Measurements from ENCODE around the gene ADCY10.
"Not testable (repeated sequence)": the region's sequence is repeated elsewhere in the genome, so short reads cannot be mapped to it uniquely, and the experiment has no call there.

The ADCY10 gene

DNA sequence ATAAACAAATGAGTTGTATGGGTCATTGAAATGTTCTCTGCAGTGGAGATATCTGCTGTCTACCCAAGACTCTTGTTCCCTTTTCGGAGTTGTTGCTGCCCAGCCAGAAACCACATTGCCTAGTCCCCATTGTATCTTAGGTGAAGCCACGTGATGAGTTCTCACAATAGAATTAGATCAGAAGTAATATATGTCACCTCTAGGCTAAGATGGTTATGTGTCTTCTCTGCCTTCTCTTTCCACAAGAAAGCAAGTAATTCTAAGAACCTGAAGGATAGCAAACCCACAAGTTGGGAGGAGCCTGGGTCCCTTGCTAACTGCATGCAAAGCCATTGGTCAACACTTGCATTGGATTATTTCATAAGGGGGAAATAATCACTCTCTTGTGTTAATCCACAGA lies 76.6 kb downstream of the ADCY10 start:
- Histone ChIP-seq H3K36me3 (ENCODE audit: control insufficient read depth, insufficient read depth, low read length, severe bottlenecking) (no peaks in the 10 kb centered on the region), H3K9me3 (ENCODE audit: control insufficient read depth, low read length) (no peaks in the 10 kb centered on the region), H3K4me1 (ENCODE audit: control insufficient read depth, insufficient read depth, low read length) (no peaks in the 10 kb centered on the region), H3K4me3 (ENCODE audit: low read length) (no peak overlapping the region), H3K27me3 (replicated peaks; ENCODE audit: control insufficient read depth, insufficient read depth, low read length) (no peaks in the 10 kb centered on the region), H3K9ac (ENCODE audit: low read length) (no peak overlapping the region)
- no peak for DNase-seq (ENCODE audit: low read depth)

GRCh38 chr1:167836197-167836596 lies 77.7 kb downstream of the ADCY10 start:
- Histone ChIP-seq H3K36me3 (ENCODE audit: control insufficient read depth, insufficient read depth, low read length, severe bottlenecking) (no peaks in the 10 kb centered on the region), H3K9me3 (ENCODE audit: control insufficient read depth, low read length) (no peaks in the 10 kb centered on the region), H3K4me1 (ENCODE audit: control insufficient read depth, insufficient read depth, low read length) (no peaks in the 10 kb centered on the region), H3K27me3 (replicated peaks; ENCODE audit: control insufficient read depth, insufficient read depth, low read length) (no peaks in the 10 kb centered on the region), H3K4me3 (ENCODE audit: low read length) (no peak overlapping the region), H3K9ac (ENCODE audit: low read length) (no peak overlapping the region)
- no peak for DNase-seq (ENCODE audit: low read depth)

GRCh38 chr1:167833904-167834303 lies 80.0 kb downstream of the ADCY10 start:
- Histone ChIP-seq H3K4me1 (ENCODE audit: control insufficient read depth, insufficient read depth, low read length) (no peaks in the 10 kb centered on the region), H3K36me3 (ENCODE audit: control insufficient read depth, insufficient read depth, low read length, severe bottlenecking) (no peaks in the 10 kb centered on the region), H3K9ac (ENCODE audit: low read length) (no peak overlapping the region), H3K9me3 (ENCODE audit: control insufficient read depth, low read length) (no peaks in the 10 kb centered on the region), H3K4me3 (ENCODE audit: low read length) (no peak overlapping the region), H3K27me3 (replicated peaks; ENCODE audit: control insufficient read depth, insufficient read depth, low read length) (no peaks in the 10 kb centered on the region)
- DNase-seq (ENCODE audit: low read depth): no peak

GRCh38 chr1:167832693-167833092 lies 81.2 kb downstream of the ADCY10 start:
- no peak for DNase-seq (ENCODE audit: low read depth)
- H3K27me3 ChIP-seq (replicated peaks; ENCODE audit: control insufficient read depth, insufficient read depth, low read length): no peaks in the 10 kb centered on the region
- H3K9me3 ChIP-seq (ENCODE audit: control insufficient read depth, low read length): no peaks in the 10 kb centered on the region
- no peak overlapping the region for H3K4me3 ChIP-seq (ENCODE audit: low read length)
- H3K4me1 ChIP-seq (ENCODE audit: control insufficient read depth, insufficient read depth, low read length): no peaks in the 10 kb centered on the region
- H3K9ac ChIP-seq (ENCODE audit: low read length): no peak overlapping the region
- no peaks in the 10 kb centered on the region for H3K36me3 ChIP-seq (ENCODE audit: control insufficient read depth, insufficient read depth, low read length, severe bottlenecking)

GRCh38 chr1:167830668-167831067 lies 83.3 kb downstream of the ADCY10 start:
- not testable (repeated sequence) for H3K36me3 ChIP-seq (ENCODE audit: control insufficient read depth, insufficient read depth, low read length, severe bottlenecking); H3K4me1 ChIP-seq (ENCODE audit: control insufficient read depth, insufficient read depth, low read length); H3K4me3 ChIP-seq (ENCODE audit: low read length); H3K27me3 ChIP-seq (replicated peaks; ENCODE audit: control insufficient read depth, insufficient read depth, low read length); DNase-seq (ENCODE audit: low read depth); H3K9me3 ChIP-seq (ENCODE audit: control insufficient read depth, low read length); H3K9ac ChIP-seq (ENCODE audit: low read length)

DNA sequence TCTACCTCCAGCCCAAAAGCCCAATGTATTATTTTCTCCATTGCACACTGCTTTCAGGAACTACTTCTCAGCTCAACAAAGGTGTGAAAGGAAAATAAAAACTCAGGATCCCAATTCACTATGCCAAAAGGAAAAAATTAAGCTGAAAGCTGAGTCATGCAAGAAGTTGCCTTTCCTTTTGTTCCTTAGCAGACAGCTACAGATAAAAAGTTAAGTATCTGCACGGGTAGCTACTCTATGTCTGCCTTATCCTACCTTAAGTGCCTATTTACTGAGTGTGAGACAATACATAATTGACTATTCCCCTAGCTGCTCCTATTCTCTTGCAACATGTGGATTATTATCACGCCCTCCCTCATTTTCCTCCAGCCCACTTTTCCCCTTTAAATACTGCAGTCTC lies 84.1 kb downstream of the ADCY10 start:
- no peak for DNase-seq (ENCODE audit: low read depth)
- H3K9me3 ChIP-seq (ENCODE audit: control insufficient read depth, low read length): no peaks in the 10 kb centered on the region
- H3K4me1 ChIP-seq (ENCODE audit: control insufficient read depth, insufficient read depth, low read length): no peaks in the 10 kb centered on the region
- no peaks in the 10 kb centered on the region for H3K36me3 ChIP-seq (ENCODE audit: control insufficient read depth, insufficient read depth, low read length, severe bottlenecking)
- H3K9ac ChIP-seq (ENCODE audit: low read length): no peak overlapping the region
- H3K4me3 ChIP-seq (ENCODE audit: low read length): no peak overlapping the region
- H3K27me3 ChIP-seq (replicated peaks; ENCODE audit: control insufficient read depth, insufficient read depth, low read length): no peaks in the 10 kb centered on the region

GRCh38 chr1:167826127-167826526 lies 87.8 kb downstream of the ADCY10 start:
- Histone ChIP-seq H3K36me3 (ENCODE audit: control insufficient read depth, insufficient read depth, low read length, severe bottlenecking) (no peaks in the 10 kb centered on the region), H3K9me3 (ENCODE audit: control insufficient read depth, low read length) (no peaks in the 10 kb centered on the region), H3K27me3 (replicated peaks; ENCODE audit: control insufficient read depth, insufficient read depth, low read length) (no peaks in the 10 kb centered on the region), H3K4me1 (ENCODE audit: control insufficient read depth, insufficient read depth, low read length) (peaks cover 15% of the 10 kb centered on the region), H3K9ac (ENCODE audit: low read length) (no peak overlapping the region), H3K4me3 (ENCODE audit: low read length) (no peak overlapping the region)
- DNase-seq (ENCODE audit: low read depth): no peak

DNA sequence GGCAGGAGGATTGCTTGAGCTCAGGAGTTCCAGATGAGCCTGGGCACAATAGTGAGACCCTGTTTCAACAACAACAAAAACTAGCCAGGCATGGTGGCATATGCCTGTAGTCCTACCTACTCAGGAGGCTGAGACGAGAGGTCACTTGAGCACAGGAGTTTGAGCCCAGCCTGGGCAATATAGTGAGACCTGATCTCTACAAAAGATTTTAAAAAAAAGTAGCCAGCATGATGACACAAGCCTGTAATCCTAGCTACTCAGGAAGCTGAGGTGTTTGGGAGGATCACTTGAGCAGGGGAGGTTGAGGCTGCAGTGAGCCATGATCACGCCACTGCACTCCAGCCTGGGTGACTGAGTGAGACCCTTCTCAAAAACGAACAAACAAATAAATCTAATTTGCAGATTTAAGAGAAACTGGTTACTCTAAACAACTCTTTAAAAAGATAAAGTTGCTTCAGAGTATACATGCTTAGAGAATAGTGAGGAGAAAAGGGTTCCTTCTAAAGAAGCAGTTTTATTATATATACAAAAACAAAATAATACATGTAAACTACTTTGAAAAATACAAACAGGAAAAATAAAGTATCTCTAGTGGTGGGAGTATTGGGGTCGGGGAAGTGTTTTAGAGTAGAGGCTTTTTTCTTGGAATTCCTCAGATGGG lies 88.4 kb downstream of the ADCY10 start:
- H3K4me1 ChIP-seq (ENCODE audit: control insufficient read depth, insufficient read depth, low read length): peaks cover 15% of the 10 kb centered on the region
- no peaks in the 10 kb centered on the region for H3K9me3 ChIP-seq (ENCODE audit: control insufficient read depth, low read length)
- no peak for DNase-seq (ENCODE audit: low read depth)
- H3K4me3 ChIP-seq (ENCODE audit: low read length): no peak overlapping the region
- no peak overlapping the region for H3K9ac ChIP-seq (ENCODE audit: low read length)
- no peaks in the 10 kb centered on the region for H3K27me3 ChIP-seq (replicated peaks; ENCODE audit: control insufficient read depth, insufficient read depth, low read length)
- H3K36me3 ChIP-seq (ENCODE audit: control insufficient read depth, insufficient read depth, low read length, severe bottlenecking): no peaks in the 10 kb centered on the region

GRCh38 chr1:167824163-167824794 lies 89.7 kb downstream of the ADCY10 start:
- H3K36me3 ChIP-seq (ENCODE audit: control insufficient read depth, insufficient read depth, low read length, severe bottlenecking): no peaks in the 10 kb centered on the region
- no peak overlapping the region for H3K4me3 ChIP-seq (ENCODE audit: low read length)
- H3K27me3 ChIP-seq (replicated peaks; ENCODE audit: control insufficient read depth, insufficient read depth, low read length): no peaks in the 10 kb centered on the region
- H3K9ac ChIP-seq (ENCODE audit: low read length): no peak overlapping the region
- peaks cover 15% of the 10 kb centered on the region for H3K4me1 ChIP-seq (ENCODE audit: control insufficient read depth, insufficient read depth, low read length)
- H3K9me3 ChIP-seq (ENCODE audit: control insufficient read depth, low read length): no peaks in the 10 kb centered on the region
- no peak for DNase-seq (ENCODE audit: low read depth)

DNA sequence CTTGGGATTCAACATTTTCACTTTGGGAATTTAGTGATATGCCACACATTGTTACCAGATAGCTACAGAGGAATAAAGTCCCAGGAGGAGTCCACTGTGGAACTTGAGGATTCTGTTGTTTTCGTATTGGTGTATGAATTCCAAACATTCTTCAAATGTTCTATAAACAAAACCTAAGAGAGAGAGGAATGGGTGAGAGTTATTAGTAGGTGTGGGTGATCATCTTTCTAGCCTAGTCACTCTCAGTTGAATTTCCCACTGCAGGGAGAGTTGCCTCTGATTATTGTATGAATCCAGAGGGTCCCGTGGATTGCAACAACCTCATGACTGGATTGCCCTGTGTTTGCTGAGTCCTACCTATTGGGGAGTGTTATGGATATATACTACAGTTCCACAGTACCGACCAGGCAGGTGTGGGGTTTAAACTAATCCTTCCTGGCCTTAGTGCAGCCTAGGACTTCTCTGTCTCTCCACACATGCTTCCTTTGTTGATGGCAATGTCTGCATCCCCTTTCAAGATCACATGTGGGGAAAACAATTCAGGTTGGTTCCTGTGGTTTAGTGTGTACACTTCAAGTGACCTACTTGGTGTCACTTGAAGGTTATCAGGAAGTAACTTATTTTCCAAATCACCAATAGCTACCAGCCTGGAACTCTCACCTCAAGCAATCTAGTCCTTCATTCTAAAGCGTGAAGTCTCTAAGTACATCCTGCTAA lies 91.8 kb downstream of the ADCY10 start:
- Histone ChIP-seq H3K9me3 (ENCODE audit: control insufficient read depth, low read length) (no peaks in the 10 kb centered on the region), H3K4me3 (ENCODE audit: low read length) (no peak overlapping the region), H3K4me1 (ENCODE audit: control insufficient read depth, insufficient read depth, low read length) (peaks cover 15% of the 10 kb centered on the region), H3K27me3 (replicated peaks; ENCODE audit: control insufficient read depth, insufficient read depth, low read length) (no peaks in the 10 kb centered on the region), H3K9ac (ENCODE audit: low read length) (no peak overlapping the region), H3K36me3 (ENCODE audit: control insufficient read depth, insufficient read depth, low read length, severe bottlenecking) (no peaks in the 10 kb centered on the region)
- DNase-seq (ENCODE audit: low read depth): no peak

DNA sequence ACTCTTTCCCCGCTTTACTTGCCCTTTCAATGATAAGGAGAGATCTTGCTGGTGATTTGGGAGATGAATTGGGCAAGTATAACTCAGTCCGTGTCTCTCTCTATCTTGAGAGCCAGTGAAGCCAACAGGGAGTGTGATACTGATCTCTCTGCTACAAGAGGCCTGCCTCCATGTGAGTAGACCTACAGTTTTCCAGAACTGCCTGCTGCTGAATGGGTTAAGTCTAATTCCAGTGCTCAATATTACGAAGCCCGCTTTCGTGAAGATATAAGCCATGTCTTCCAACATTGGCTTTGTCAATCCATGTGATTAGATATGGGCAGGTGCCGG lies 92.6 kb downstream of the ADCY10 start:
- Histone ChIP-seq H3K9ac (ENCODE audit: low read length) (no peak overlapping the region), H3K4me1 (ENCODE audit: control insufficient read depth, insufficient read depth, low read length) (peaks cover 18% of the 10 kb centered on the region)
- DNase-seq (ENCODE audit: low read depth): no peak

More for the DNA sequence above, 92.6 kb downstream of the ADCY10 start:
- H3K36me3 ChIP-seq (ENCODE audit: control insufficient read depth, insufficient read depth, low read length, severe bottlenecking): no peaks in the 10 kb centered on the region
- H3K27me3 ChIP-seq (replicated peaks; ENCODE audit: control insufficient read depth, insufficient read depth, low read length): no peaks in the 10 kb centered on the region
- no peaks in the 10 kb centered on the region for H3K9me3 ChIP-seq (ENCODE audit: control insufficient read depth, low read length)
- H3K4me3 ChIP-seq (ENCODE audit: low read length): no peak overlapping the region

Data from adipocyte (in vitro differentiated cells).